GM12874 (cell line): ENCODE results near the gene ARMC2.

Experiments
- CTCF ChIP-seq: IDR thresholded peaks from 2 replicates; pipeline ENCODE4 v1.5.1; 2011; ENCODE audit warnings: low read depth, mild to moderate bottlenecking, control low read depth, low read length, moderate library complexity; ENCODE audit not compliant: insufficient read depth

ARMC2 gene

GRCh38 chr6:108982154-108983113 is 134.2 kb downstream of the ARMC2 start:
- no peak for TF ChIP-seq CTCF

- TF ChIP-seq CTCF, result no peak
These were observed 134.9 kb downstream of the ARMC2 start for GRCh38 chr6:108983151-108983550.

GRCh38 chr6:108985301-108985700 is 137.1 kb downstream of the ARMC2 start:
- no peak for TF ChIP-seq CTCF

- TF ChIP-seq CTCF, result no peak
These were observed 138.9 kb downstream of the ARMC2 start for GRCh38 chr6:108987156-108987555.

GRCh38 chr6:108988296-108988695 is 140.1 kb downstream of the ARMC2 start:
- TF ChIP-seq CTCF, result no peak

GRCh38 chr6:108988765-108989164 is 140.5 kb downstream of the ARMC2 start:
- TF ChIP-seq CTCF, result no peak

GRCh38 chr6:108989700-108990099 is 141.5 kb downstream of the ARMC2 start:
- no peak for TF ChIP-seq CTCF
